ENCODE measurements around the gene GPATCH8.

GRCh38 chr17:44374306-44375195 is 128.7 kb downstream of the GPATCH8 start:
- TF ChIP-seq POLR2A (IDR thresholded peaks at IDR 0.05) (no peak), CTCF (IDR thresholded peaks at IDR 0.05 in 8 of 11, conservative IDR thresholded peaks at IDR 0.05 in 3 of 11) (no peak)
